HepG2 (cell line): ENCODE data around the gene BTBD19. TPM values are rescaled to one million over a fixed set of nuclear protein-coding genes. Genes with fewer than 3 reads are reported as not detected.

Experiments
- ATAC-seq: fragments of 200-7000 bp; cut with Tn5 transposase; 3 replicates; pipeline ENCODE4 v1.9.1; 2020; ENCODE audit warnings: mild to moderate bottlenecking, moderate library complexity
- BruUV-seq: library from RNA; stranded (reverse); fragments of 400-500 nt; replicated peaks from 2 replicates; lab custom pipeline; 2021; lab: Mats Ljungman, UMichigan
- CTCF ChIA-PET: fragments of 300-600 bp; formaldehyde crosslinking; extraction: SDS; loops from one replicate; lab custom pipeline; 2021; ENCODE audit warnings: low total read pairs, inconsistent platforms, low intra/inter-chr PET ratio; lab: Yijun Ruan, JAX
- POLR2A ChIA-PET: fragments of 350-600 bp; sonication (Branson Sonifier 250); formaldehyde crosslinking; loops from one replicate; lab custom pipeline; 2020; ENCODE audit warnings: antibody characterized with exemption, inconsistent platforms; lab: Yijun Ruan, JAX
- DNase-seq: peaks from one replicate; pipeline ENCODE4 v3.0.0-alpha.2; 2015; ENCODE audit warnings: low spot score
- FAIRE-seq: peaks from 3 replicates; lab custom pipeline; 2011; peaks lifted over from hg19 to GRCh38; lab: Jason Lieb, UNC
- H2AFZ ChIP-seq: one replicate; pipeline ENCODE4 v1.6.1; 2011; ENCODE audit warnings: low read length, inconsistent platforms
- H3K27ac ChIP-seq: fragments of 300-600 bp; 3 replicates; pipeline ENCODE4 v1.8.0; 2011; ENCODE audit warnings: mixed run types, mild to moderate bottlenecking, mixed read lengths, low read length, inconsistent platforms; ENCODE audit not compliant: insufficient read depth; ENCODE audit errors: extremely low read length
- H3K27me3 ChIP-seq, 2 experiments: fragments of 200-600 bp in 1 of 2; 2 replicates in 1 of 2; 3 replicates in 1 of 2; pipeline versions ENCODE4 v1.6.0 to v1.8.0; 2011; ENCODE audit warnings: low read length in 2 of 2, mild to moderate bottlenecking in 2 of 2, moderate library complexity in 2 of 2, inconsistent platforms in 1 of 2; ENCODE audit not compliant: insufficient read depth in 2 of 2, control insufficient read depth in 1 of 2
- H3K36me3 ChIP-seq, 2 experiments: fragments of 200-600 bp in 1 of 2; replicated peaks in 1 of 2; 2 replicates in 1 of 2; 3 replicates in 1 of 2; pipeline versions ENCODE4 v1.5.1 to v1.8.0; 2011; ENCODE audit warnings: low read length in 2 of 2, inconsistent platforms in 1 of 2; ENCODE audit not compliant: insufficient read depth in 2 of 2, control insufficient read depth in 1 of 2
- H3K4me1 ChIP-seq: 2 replicates; pipeline ENCODE4 v1.5.1; 2012; ENCODE audit warnings: low read length, inconsistent platforms; ENCODE audit not compliant: insufficient read depth
- H3K4me2 ChIP-seq: 2 replicates; pipeline ENCODE4 v1.6.0; 2011; ENCODE audit warnings: low read depth, low read length, inconsistent platforms
- H3K4me3 ChIP-seq, 3 experiments: fragments of 200-600 bp in 1 of 3; sonication (generic), shearing (Covaris generic) in 1 of 3; replicated peaks in 1 of 3; 2 replicates each; pipeline ENCODE4 v1.5.1; 2011 to 2016; ENCODE audit warnings: low read length in 3 of 3, inconsistent platforms in 2 of 3, low read depth in 2 of 3, mild to moderate bottlenecking in 2 of 3, control low read depth in 1 of 3, mixed read lengths in 1 of 3; ENCODE audit not compliant: insufficient read depth in 1 of 3
- H3K79me2 ChIP-seq: one replicate; pipeline ENCODE4 v1.6.1; 2011; ENCODE audit warnings: low read length, inconsistent platforms; ENCODE audit not compliant: insufficient read depth
- H3K9ac ChIP-seq: 2 replicates; pipeline ENCODE4 v1.6.0; 2011; ENCODE audit warnings: mild to moderate bottlenecking, low read depth, low read length, inconsistent platforms; ENCODE audit not compliant: insufficient read depth
- H3K9me3 ChIP-seq: 2 replicates; pipeline ENCODE4 v1.5.1; 2012; ENCODE audit warnings: mild to moderate bottlenecking, low read length
- H4K20me1 ChIP-seq: 2 replicates; pipeline ENCODE4 v1.6.0; 2011; ENCODE audit warnings: inconsistent platforms, mild to moderate bottlenecking, low read length, moderate library complexity; ENCODE audit not compliant: insufficient read depth
- JDP2 ChIP-seq: sonication (generic); formaldehyde crosslinking; IDR thresholded peaks from 2 replicates; pipeline ENCODE4 v1.8.1; 2022; ENCODE audit warnings: missing genetic modification reagents, borderline replicate concordance
- MYC ChIP-seq: sonication (generic); formaldehyde crosslinking; IDR thresholded peaks from 2 replicates; pipeline ENCODE4 v1.9.0; 2021; ENCODE audit warnings: missing genetic modification reagents, borderline replicate concordance
- RXRA ChIP-seq: sonication (generic); formaldehyde crosslinking; IDR thresholded peaks from 2 replicates; pipeline ENCODE4 v1.5.1; 2020; ENCODE audit warnings: missing genetic modification reagents
- TEAD2 ChIP-seq: sonication (generic); formaldehyde crosslinking; IDR thresholded peaks from 2 replicates; pipeline ENCODE4 v1.9.0; 2021; ENCODE audit warnings: missing genetic modification reagents
- ZBTB38 ChIP-seq: sonication (generic); formaldehyde crosslinking; IDR thresholded peaks from 2 replicates; pipeline ENCODE4 v1.5.1; 2020; ENCODE audit warnings: mild to moderate bottlenecking, missing genetic modification reagents
- ZFX ChIP-seq: sonication (generic); formaldehyde crosslinking; IDR thresholded peaks from 2 replicates; pipeline ENCODE4 v1.4.0; 2020; ENCODE audit warnings: mild to moderate bottlenecking, low read depth, missing genetic modification reagents, moderate library complexity
- ZNF687 ChIP-seq: sonication (generic); formaldehyde crosslinking; IDR thresholded peaks from 2 replicates; pipeline ENCODE4 v1.5.1; 2020; ENCODE audit warnings: mild to moderate bottlenecking, missing genetic modification reagents, moderate library complexity
- WGBS: methylation state at CpG from one replicate; pipeline ENCODE4 v1.1.6; 2017; ENCODE audit warnings: low lambda C conversion rate; 5-methylcytosine and 5-hydroxymethylcytosine counted together
- in situ Hi-C: cut with HindIII; loops from 2 replicates; pipeline ENCODE4 v1.10.0; 2017; ENCODE audit warnings: low pct_unique_long_range_greater_than_20kb; ENCODE audit not compliant: extremely low pct_ligation_motif_present
- intact Hi-C: fragments of 100-400 bp; cut with micrococcal nuclease; formaldehyde crosslinking; loops from one replicate; pipeline ENCODE4 v1.10.0; 2022; ENCODE audit not compliant: unreplicated experiment
- polyA plus RNA-seq, 8 experiments: library from polyadenylated mRNA; depleted of rRNA in 3 of 8; stranded (reverse) in 7 of 8; unstranded in 1 of 8; fragments of >200 nt; fragmentation: Illumina TruSeq in 4 of 8; extraction: Trizol in 4 of 8; gene quantifications; 2 replicates each; pipeline versions ENCODE4 v1.2.1 to v1.2.3, GENCODE V29; 2011 to 2016; ENCODE audit warnings: low read depth in 4 of 8, missing spikeins in 1 of 8, mixed read lengths in 1 of 8; ENCODE audit not compliant: insufficient read depth in 1 of 8
- total RNA-seq, 5 experiments: library from RNA; depleted of rRNA; stranded (reverse); fragments of >200 nt; fragmentation: Illumina TruSeq; extraction: Trizol; gene quantifications; 2 replicates each; pipeline ENCODE4 v1.2.3, GENCODE V29; 2016; ENCODE audit warnings: low read depth in 1 of 5

BTBD19 gene
- total and polyA plus RNA-seq, 2 of the 13 experiments (the other 11 are each of a cell fraction or from before 2014, with no cell fraction given) = 2.7 to 6.7 TPM

GRCh38 chr1:44829506-44830384 lies 21.4 kb downstream of the BTBD19 start (continued):
- TF ChIP-seq ZBTB38 (CRISPR knock-in tag) = peak; percentile 33; the same call in 1 of the 2 replicates

GRCh38 chr1:44830900-44831304 lies 22.6 kb downstream of the BTBD19 start:
- H3K27me3 ChIP-seq = peaks cover 0 to 16% of the 10 kb centered on the region in 2 experiments; a peak in 1 of 5 replicates
- no peak for DNase-seq
- ChIA-PET POLR2A (interaction anchor here (0.7 to 4.5 kb wide), 11 partner anchors 10 to 509 kb away, joined by 3 to 51 read pairs (median 6); partner anchors contain the start of genes BTBD19, EIF2B3, PLK3 and PTCH2), CTCF (interaction anchor here (1.1 kb wide), 1 partner anchor 37 kb away, joined by 3 read pairs; no protein-coding TSS in a partner anchor)
- H3K36me3 ChIP-seq = no peaks in the 10 kb centered on the region
- peak; percentile 3; the same call in 2 of the 3 replicates for ATAC-seq
- 26% methylated on average over 3 of the region's 10 CpGs for WGBS
- in situ Hi-C loops = loop anchor here (10.0 to 25.0 kb wide), 2 partner anchors 181 to 474 kb away; partner anchors contain the start of genes HECTD3 and UROD
- no peaks in the 10 kb centered on the region for H3K79me2 ChIP-seq
- peak overlapping the region; percentile 39 for H3K9ac ChIP-seq
- H4K20me1 ChIP-seq = no peaks in the 10 kb centered on the region
- TF ChIP-seq TEAD2 (CRISPR knock-in tag) (0 out of 2 replicates have a peak, but pooled peaks have one; percentile 25), MYC (CRISPR knock-in tag) (peak; percentile 41; the same call in 1 of the 2 replicates), ZNF687 (CRISPR knock-in tag) (peak; percentile 43), JDP2 (CRISPR knock-in tag) (no peak), RXRA (CRISPR knock-in tag) (0 out of 2 replicates have a peak, but pooled peaks have one; percentile 18), ZFX (peak; percentile 28; the same call in 1 of the 2 replicates)
- no TSS peak for BruUV-seq
- H2AFZ ChIP-seq = no peak overlapping the region
- intact Hi-C loops = no loop called here
- H3K27ac ChIP-seq = no peak overlapping the region
- no peaks in the 10 kb centered on the region for H3K9me3 ChIP-seq
- H3K4me3 ChIP-seq = peak overlapping the region in 2 of 3 experiments; percentile 2 to 51; a peak in 4 of 6 replicates
- H3K4me2 ChIP-seq = peak overlapping the region; percentile 71
- peaks cover 76% of the 10 kb centered on the region for H3K4me1 ChIP-seq
- no peak for FAIRE-seq
